PFSK-1 (cell line): ENCODE measurements around the gene HCST.

Source experiments
- POLR2AphosphoS5 ChIP-seq: IDR thresholded peaks from 2 replicates; pipeline ENCODE4 v1.6.1; 2012; ENCODE audit warnings: low read depth, mild to moderate bottlenecking, control low read depth, low read length, moderate library complexity
- SIN3A ChIP-seq: IDR thresholded peaks from 2 replicates; pipeline ENCODE4 v1.6.1; 2012; ENCODE audit warnings: mild to moderate bottlenecking, low read length, moderate library complexity, borderline replicate concordance; ENCODE audit not compliant: insufficient read depth
- TF ChIP-seq, protein P1 (sequence below), 2 experiments: IDR thresholded peaks; 2 replicates each; pipeline versions ENCODE4 v1.6.1 to v1.8.0; 2011 to 2012; ENCODE audit warnings: low read depth in 2 of 2, low read length in 2 of 2, control low read depth in 1 of 2, inconsistent platforms in 1 of 2, mild to moderate bottlenecking in 1 of 2, moderate library complexity in 1 of 2; ENCODE audit not compliant: insufficient read depth in 1 of 2

DNA sequence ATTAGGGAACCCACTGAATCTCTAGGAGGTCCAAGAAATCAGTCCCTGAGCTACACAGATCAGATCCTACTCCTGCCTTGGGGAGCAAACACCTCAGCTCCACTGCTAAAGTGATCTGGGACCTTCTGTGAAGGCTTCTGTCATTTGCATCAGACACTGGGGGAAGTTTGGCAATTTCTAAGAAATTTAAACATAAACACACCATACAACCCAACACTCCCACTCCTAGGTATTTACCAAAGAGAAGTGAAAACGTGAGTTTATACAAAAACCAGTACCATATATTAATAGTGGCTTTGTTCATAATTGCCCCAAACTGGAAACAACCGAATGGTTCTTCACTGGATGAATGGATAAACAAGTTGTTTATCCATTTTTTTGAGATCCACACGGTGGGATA is 13.1 kb downstream of the HCST start:
- TF ChIP-seq, protein P1, sequence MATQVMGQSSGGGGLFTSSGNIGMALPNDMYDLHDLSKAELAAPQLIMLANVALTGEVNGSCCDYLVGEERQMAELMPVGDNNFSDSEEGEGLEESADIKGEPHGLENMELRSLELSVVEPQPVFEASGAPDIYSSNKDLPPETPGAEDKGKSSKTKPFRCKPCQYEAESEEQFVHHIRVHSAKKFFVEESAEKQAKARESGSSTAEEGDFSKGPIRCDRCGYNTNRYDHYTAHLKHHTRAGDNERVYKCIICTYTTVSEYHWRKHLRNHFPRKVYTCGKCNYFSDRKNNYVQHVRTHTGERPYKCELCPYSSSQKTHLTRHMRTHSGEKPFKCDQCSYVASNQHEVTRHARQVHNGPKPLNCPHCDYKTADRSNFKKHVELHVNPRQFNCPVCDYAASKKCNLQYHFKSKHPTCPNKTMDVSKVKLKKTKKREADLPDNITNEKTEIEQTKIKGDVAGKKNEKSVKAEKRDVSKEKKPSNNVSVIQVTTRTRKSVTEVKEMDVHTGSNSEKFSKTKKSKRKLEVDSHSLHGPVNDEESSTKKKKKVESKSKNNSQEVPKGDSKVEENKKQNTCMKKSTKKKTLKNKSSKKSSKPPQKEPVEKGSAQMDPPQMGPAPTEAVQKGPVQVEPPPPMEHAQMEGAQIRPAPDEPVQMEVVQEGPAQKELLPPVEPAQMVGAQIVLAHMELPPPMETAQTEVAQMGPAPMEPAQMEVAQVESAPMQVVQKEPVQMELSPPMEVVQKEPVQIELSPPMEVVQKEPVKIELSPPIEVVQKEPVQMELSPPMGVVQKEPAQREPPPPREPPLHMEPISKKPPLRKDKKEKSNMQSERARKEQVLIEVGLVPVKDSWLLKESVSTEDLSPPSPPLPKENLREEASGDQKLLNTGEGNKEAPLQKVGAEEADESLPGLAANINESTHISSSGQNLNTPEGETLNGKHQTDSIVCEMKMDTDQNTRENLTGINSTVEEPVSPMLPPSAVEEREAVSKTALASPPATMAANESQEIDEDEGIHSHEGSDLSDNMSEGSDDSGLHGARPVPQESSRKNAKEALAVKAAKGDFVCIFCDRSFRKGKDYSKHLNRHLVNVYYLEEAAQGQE (IDR thresholded peaks at IDR 0.05; ENCODE audit: insufficient read depth in 1 of 2, low read depth in 2 of 2, low read length in 2 of 2), result no peak
- no peak for TF ChIP-seq SIN3A
- TF ChIP-seq POLR2AphosphoS5, result no peak
